RWPE2 (cell line): ENCODE measurements around the gene EPB41.
"Not testable (repeated sequence)": the region's sequence is repeated elsewhere in the genome, so short reads cannot be mapped to it uniquely, and the experiment has no call there.

Experiments used
- ATAC-seq: fragments of 200-7000 bp; cut with Tn5 transposase; 3 replicates; pipeline ENCODE4 v1.9.1; 2021; ENCODE audit warnings: low read depth
- DNase-seq: peaks from one replicate; pipeline ENCODE4 v3.0.0-alpha.2; 2020; ENCODE audit warnings: low spot score
- H3K27ac ChIP-seq: fragments of 450-650 bp; 2 replicates; pipeline ENCODE4 v1.5.1; 2017; ENCODE audit warnings: mild to moderate bottlenecking; ENCODE audit not compliant: poor library complexity, severe bottlenecking
- H3K27me3 ChIP-seq: fragments of 250-450 bp; sonication (Bioruptor Pico); 2 replicates; pipeline ENCODE4 v1.5.1; 2021; ENCODE audit warnings: mild to moderate bottlenecking, moderate library complexity; ENCODE audit not compliant: insufficient read depth, poor library complexity, severe bottlenecking
- H3K36me3 ChIP-seq: fragments of 250-450 bp; sonication (Bioruptor Pico); 2 replicates; pipeline ENCODE4 v1.5.1; 2020; ENCODE audit warnings: low read depth, mild to moderate bottlenecking, moderate library complexity
- H3K4me1 ChIP-seq: fragments of 250-450 bp; sonication (Bioruptor Pico); 2 replicates; pipeline ENCODE4 v1.5.1; 2021; ENCODE audit warnings: mild to moderate bottlenecking, moderate library complexity; ENCODE audit not compliant: insufficient read depth, poor library complexity, severe bottlenecking
- H3K4me3 ChIP-seq: fragments of 250-450 bp; sonication (Bioruptor Pico); 2 replicates; pipeline ENCODE4 v1.5.1; 2021; ENCODE audit warnings: mild to moderate bottlenecking, moderate library complexity; ENCODE audit not compliant: severe bottlenecking
- H3K9me3 ChIP-seq: fragments of 250-450 bp; sonication (Bioruptor Pico); 2 replicates; pipeline ENCODE4 v1.5.1; 2021; ENCODE audit warnings: mild to moderate bottlenecking, moderate library complexity; ENCODE audit not compliant: severe bottlenecking
- CTCF ChIP-seq: fragments of 450-650 bp; IDR thresholded peaks from one replicate; pipeline ENCODE4 v1.5.1; 2017; ENCODE audit warnings: mild to moderate bottlenecking, moderate library complexity; ENCODE audit not compliant: poor library complexity, severe bottlenecking

EPB41 gene

GRCh38 chr1:29081201-29081600, 166.8 kb downstream of the EPB41 start:
- no peak for DNase-seq
- Histone ChIP-seq H3K27me3 (no peaks in the 10 kb centered on the region), H3K9me3 (peaks cover 5% of the 10 kb centered on the region), H3K4me1 (no peaks in the 10 kb centered on the region), H3K27ac (no peak overlapping the region), H3K4me3 (no peak overlapping the region), H3K36me3 (no peaks in the 10 kb centered on the region)
- no peak for TF ChIP-seq CTCF
- no peak for ATAC-seq

GRCh38 chr1:29082519-29082918, 168.2 kb downstream of the EPB41 start:
- no peak for DNase-seq
- Histone ChIP-seq H3K27me3 (no peaks in the 10 kb centered on the region), H3K9me3 (peaks cover 2% of the 10 kb centered on the region), H3K4me1 (no peaks in the 10 kb centered on the region), H3K36me3 (no peaks in the 10 kb centered on the region), H3K27ac (no peak overlapping the region), H3K4me3 (no peak overlapping the region)
- no peak for TF ChIP-seq CTCF
- no peak for ATAC-seq

- TF ChIP-seq CTCF = no peak
- ATAC-seq (no peak), DNase-seq (no peak)
- Histone ChIP-seq H3K4me3 (no peak overlapping the region), H3K36me3 (no peaks in the 10 kb centered on the region), H3K9me3 (peaks cover 2% of the 10 kb centered on the region), H3K27ac (no peak overlapping the region), H3K27me3 (no peaks in the 10 kb centered on the region), H3K4me1 (no peaks in the 10 kb centered on the region)
Observed at GRCh38 chr1:29083317-29084195, 169.2 kb downstream of the EPB41 start.

GRCh38 chr1:29084196-29084521, 169.8 kb downstream of the EPB41 start:
- DNase-seq = no peak
- no peaks in the 10 kb centered on the region for H3K27me3 ChIP-seq
- H3K9me3 ChIP-seq = peaks cover 2% of the 10 kb centered on the region
- no peaks in the 10 kb centered on the region for H3K36me3 ChIP-seq
- H3K4me3 ChIP-seq = no peak overlapping the region
- H3K27ac ChIP-seq = no peak overlapping the region
- TF ChIP-seq CTCF = no peak
- ATAC-seq = no peak
- H3K4me1 ChIP-seq = no peaks in the 10 kb centered on the region

- ATAC-seq = no peak
Observed at GRCh38 chr1:29090937-29091618, 176.7 kb downstream of the EPB41 start.

GRCh38 chr1:29092704-29093103, 178.3 kb downstream of the EPB41 start:
- H3K4me1 ChIP-seq = peaks cover 14% of the 10 kb centered on the region
- DNase-seq, ATAC-seq, H3K36me3 ChIP-seq, H3K9me3 ChIP-seq, H3K4me3 ChIP-seq, H3K27me3 ChIP-seq, H3K27ac ChIP-seq: not testable (repeated sequence)

More at GRCh38 chr1:29090937-29091618, 176.7 kb downstream of the EPB41 start:
- H3K27me3 ChIP-seq = no peaks in the 10 kb centered on the region
- TF ChIP-seq CTCF = no peak
- H3K27ac ChIP-seq = no peak overlapping the region
- DNase-seq = no peak
- H3K4me3 ChIP-seq = no peak overlapping the region
- no peaks in the 10 kb centered on the region for H3K9me3 ChIP-seq
- no peaks in the 10 kb centered on the region for H3K36me3 ChIP-seq
- H3K4me1 ChIP-seq = peaks cover 14% of the 10 kb centered on the region
